D721Med (cell line): ENCODE measurements around the gene ELMOD3.
"Not testable (repeated sequence)": the region's sequence is repeated elsewhere in the genome, so short reads cannot be mapped to it uniquely, and the experiment has no call there.

Experiments
- DNase-seq: peaks from one replicate; pipeline ENCODE4 v3.0.0; 2011; ENCODE audit warnings: low spot score; ENCODE audit not compliant: insufficient read length
- FAIRE-seq: peaks from 2 replicates; lab custom pipeline; 2011; peaks lifted over from hg19 to GRCh38; lab: Jason Lieb, UNC
- TF ChIP-seq, protein P1 (sequence below): IDR thresholded peaks from 2 replicates; pipeline ENCODE4 v1.5.1; 2012; ENCODE audit warnings: mild to moderate bottlenecking, control low read depth; ENCODE audit not compliant: insufficient read depth; ENCODE audit errors: missing control alignments

ELMOD3 gene

DNA sequence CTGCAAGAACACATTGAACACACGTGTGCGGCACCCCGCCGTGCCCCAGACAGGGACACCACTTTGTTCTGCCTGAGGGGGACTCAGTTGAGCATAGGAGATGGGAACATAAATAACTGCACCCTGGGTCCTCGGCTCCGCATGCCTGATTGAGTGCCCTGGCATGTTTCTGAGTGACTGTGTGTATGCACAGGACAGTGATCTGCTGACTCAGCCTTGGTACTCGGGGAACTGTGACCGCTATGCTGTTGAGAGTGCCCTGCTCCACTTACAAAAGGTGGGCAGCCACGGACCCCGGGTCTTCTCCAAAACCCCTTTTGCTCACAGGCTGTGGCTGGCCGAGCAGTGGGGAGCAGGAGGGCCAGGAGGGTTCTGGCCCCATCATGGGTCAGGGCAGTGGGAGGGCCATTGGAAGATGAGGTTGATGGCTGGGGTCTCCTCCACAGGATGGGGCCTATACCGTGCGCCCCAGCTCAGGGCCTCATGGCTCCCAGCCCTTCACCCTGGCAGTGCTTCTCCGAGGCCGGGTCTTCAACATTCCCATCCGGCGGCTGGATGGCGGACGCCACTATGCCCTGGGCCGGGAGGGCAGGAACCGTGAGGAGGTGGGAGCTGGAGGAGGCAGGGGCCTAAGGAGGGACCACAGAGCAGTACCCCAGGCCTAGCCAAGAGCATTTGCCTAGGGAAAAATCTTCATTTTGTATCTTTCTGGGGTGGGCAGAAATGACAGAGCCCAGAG, 80.8 kb downstream of the ELMOD3 start:
- no peak for FAIRE-seq
- TF ChIP-seq, protein P1, sequence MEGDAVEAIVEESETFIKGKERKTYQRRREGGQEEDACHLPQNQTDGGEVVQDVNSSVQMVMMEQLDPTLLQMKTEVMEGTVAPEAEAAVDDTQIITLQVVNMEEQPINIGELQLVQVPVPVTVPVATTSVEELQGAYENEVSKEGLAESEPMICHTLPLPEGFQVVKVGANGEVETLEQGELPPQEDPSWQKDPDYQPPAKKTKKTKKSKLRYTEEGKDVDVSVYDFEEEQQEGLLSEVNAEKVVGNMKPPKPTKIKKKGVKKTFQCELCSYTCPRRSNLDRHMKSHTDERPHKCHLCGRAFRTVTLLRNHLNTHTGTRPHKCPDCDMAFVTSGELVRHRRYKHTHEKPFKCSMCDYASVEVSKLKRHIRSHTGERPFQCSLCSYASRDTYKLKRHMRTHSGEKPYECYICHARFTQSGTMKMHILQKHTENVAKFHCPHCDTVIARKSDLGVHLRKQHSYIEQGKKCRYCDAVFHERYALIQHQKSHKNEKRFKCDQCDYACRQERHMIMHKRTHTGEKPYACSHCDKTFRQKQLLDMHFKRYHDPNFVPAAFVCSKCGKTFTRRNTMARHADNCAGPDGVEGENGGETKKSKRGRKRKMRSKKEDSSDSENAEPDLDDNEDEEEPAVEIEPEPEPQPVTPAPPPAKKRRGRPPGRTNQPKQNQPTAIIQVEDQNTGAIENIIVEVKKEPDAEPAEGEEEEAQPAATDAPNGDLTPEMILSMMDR = no peak

GRCh38 chr2:85435981-85436835, 81.6 kb downstream of the ELMOD3 start:
- FAIRE-seq = no peak
- no peak for DNase-seq
- TF ChIP-seq, protein P1 = no peak

More for the DNA sequence above, 80.8 kb downstream of the ELMOD3 start:
- no peak for DNase-seq

- DNase-seq (no peak), FAIRE-seq (no peak)
- TF ChIP-seq, protein P1 = no peak
Observed at GRCh38 chr2:85436836-85437487, 82.4 kb downstream of the ELMOD3 start.

GRCh38 chr2:85437488-85438200, 83.1 kb downstream of the ELMOD3 start:
- FAIRE-seq = no peak
- TF ChIP-seq, protein P1 = no peak
- peak; percentile 93 for DNase-seq

GRCh38 chr2:85438201-85439024, 83.8 kb downstream of the ELMOD3 start:
- DNase-seq = no peak
- TF ChIP-seq, protein P1 = no peak
- FAIRE-seq = no peak

- no peak for DNase-seq
- no peak for FAIRE-seq
- TF ChIP-seq, protein P1 = no peak
Observed at GRCh38 chr2:85439025-85439472, 84.5 kb downstream of the ELMOD3 start.

DNA sequence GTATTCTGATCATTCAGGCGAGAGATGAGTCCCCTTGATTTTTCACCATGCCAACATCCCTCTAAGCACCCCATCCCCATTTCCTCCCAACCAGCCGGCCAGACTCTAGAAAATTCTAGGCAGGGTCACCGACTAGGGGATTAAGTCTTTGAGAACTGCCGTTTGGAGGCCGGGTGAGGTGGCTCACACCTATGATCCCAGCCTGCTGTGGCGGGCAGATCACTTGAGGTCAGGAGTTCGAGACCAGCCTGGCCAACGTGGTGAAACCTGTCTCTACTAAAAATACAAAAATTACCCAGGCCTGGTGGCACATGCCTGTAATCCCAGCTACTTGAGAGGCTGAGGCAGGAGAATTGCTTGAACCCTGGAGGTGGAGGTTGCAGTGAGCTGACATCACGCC, 85.0 kb downstream of the ELMOD3 start:
- not testable (repeated sequence) for DNase-seq, FAIRE-seq
